Activated T-cell treated with anti-CD3 and anti-CD28 coated beads, Interleukin-2, amount 50 U/mL, for 1 hour (primary cell): ENCODE measurements around the gene SAMM50.

ENCODE experiments used
- DNase-seq: peaks from one replicate; pipeline ENCODE4 v3.0.0-alpha.2; 2020

The SAMM50 gene

GRCh38 chr22:43955040-43955882, at the start of gene SAMM50:
Gene SAMM50 (plus strand): TSS chr22:43955442. CDS start chr22:43955578, 136 bp downstream.
- peak; percentile 90 for DNase-seq

- DNase-seq = no peak
Measured at GRCh38 chr22:43905681-43906080, 49.6 kb upstream of the SAMM50 start.

- DNase-seq = no peak
Measured at GRCh38 chr22:43909708-43910107, 45.5 kb upstream of the SAMM50 start.

- no peak for DNase-seq
Measured at GRCh38 chr22:43910178-43910695, 45.0 kb upstream of the SAMM50 start.

- no peak for DNase-seq
Measured at GRCh38 chr22:43911351-43911750, 43.9 kb upstream of the SAMM50 start.

- DNase-seq = no peak
Measured at GRCh38 chr22:43917521-43917920, 37.7 kb upstream of the SAMM50 start.

GRCh38 chr22:43919106-43919973, 35.9 kb upstream of the SAMM50 start:
- DNase-seq = no peak

- DNase-seq = no peak
Measured at GRCh38 chr22:43921370-43921769, 33.9 kb upstream of the SAMM50 start.

- DNase-seq = no peak
Measured at GRCh38 chr22:43922123-43922522, 33.1 kb upstream of the SAMM50 start.

GRCh38 chr22:43923191-43923590, 32.1 kb upstream of the SAMM50 start:
- no peak for DNase-seq

GRCh38 chr22:43923631-43924464, 31.4 kb upstream of the SAMM50 start, which contains the start of gene PNPLA3:
Gene PNPLA3 (plus strand): TSS chr22:43923805. CDS start chr22:43923912, 107 bp downstream.
- peak; percentile 78 for DNase-seq

- DNase-seq = no peak
Measured at GRCh38 chr22:43924877-43925276, 30.4 kb upstream of the SAMM50 start.

- no peak for DNase-seq
Measured at GRCh38 chr22:43925433-43926348, 29.6 kb upstream of the SAMM50 start.

GRCh38 chr22:43926349-43926710, 28.9 kb upstream of the SAMM50 start:
- DNase-seq = no peak

GRCh38 chr22:43928468-43928867, 26.8 kb upstream of the SAMM50 start:
- no peak for DNase-seq

GRCh38 chr22:43928908-43929307, 26.3 kb upstream of the SAMM50 start:
- no peak for DNase-seq

GRCh38 chr22:43931771-43932170, 23.5 kb upstream of the SAMM50 start:
- no peak for DNase-seq

- no peak for DNase-seq
Measured at GRCh38 chr22:43941449-43941848, 13.8 kb upstream of the SAMM50 start.

GRCh38 chr22:43944670-43945430, 10.4 kb upstream of the SAMM50 start:
- no peak for DNase-seq

- peak; percentile 68 for DNase-seq
Measured at GRCh38 chr22:43945632-43946383, 9.4 kb upstream of the SAMM50 start.
